Measurements from ENCODE around the gene PPP1R2. TPM values are rescaled to one million over a fixed set of nuclear protein-coding genes. Genes with fewer than 3 reads are reported as not detected.
"Not testable (repeated sequence)": the region's sequence is repeated elsewhere in the genome, so short reads cannot be mapped to it uniquely, and the experiment has no call there.

The PPP1R2 gene
- total RNA-seq, 2 donors from 2014 or later, result 32.7 to 42.5 TPM

- TF ChIP-seq CTCF (IDR thresholded peaks at IDR 0.05), result peak; percentile 39 to 78 (median 71)
- no peak for TF ChIP-seq POLR2A (IDR thresholded peaks at IDR 0.05)
- Histone ChIP-seq H3K4me1 (peaks cover 5% of the 10 kb centered on the region), H3K9me3 (no peaks in the 10 kb centered on the region), H3K4me3 (no peak overlapping the region), H3K27me3 (no peaks in the 10 kb centered on the region), H3K36me3 (replicated peaks in 1 of 2; ENCODE audit: insufficient read depth in 1 of 2, low read depth in 2 of 2) (no peaks in the 10 kb centered on the region), H3K27ac (no peak overlapping the region)
- no peak for DNase-seq
- WGBS, 2 donors, result 51 to 55% methylated on average over 6 of the region's 6 CpGs
- intact Hi-C loops (cut with DNase I), result loop anchor here (5.0 kb wide), 1 partner anchor 250 kb away; the partner anchor contains the start of gene XXYLT1
- no peak for ATAC-seq
These were observed 20.7 kb downstream of the PPP1R2 start for GRCh38 chr3:195522254-195523023.

- WGBS, 2 donors, result 81 to 83% methylated on average over 1 of the region's 1 CpG
- peaks cover 0 to 10% of the 10 kb centered on the region in 2 donors for H3K36me3 ChIP-seq (replicated peaks in 1 of 2; ENCODE audit: insufficient read depth in 1 of 2, low read depth in 2 of 2)
- peaks cover 10% of the 10 kb centered on the region for H3K4me1 ChIP-seq
- ATAC-seq (no peak), DNase-seq (no peak)
- TF ChIP-seq POLR2A (IDR thresholded peaks at IDR 0.05) (no peak), CTCF (IDR thresholded peaks at IDR 0.05) (no peak)
- no peaks in the 10 kb centered on the region for H3K9me3 ChIP-seq
- no peak overlapping the region for H3K4me3 ChIP-seq
- H3K27ac ChIP-seq, result no peak overlapping the region
- H3K27me3 ChIP-seq, result no peaks in the 10 kb centered on the region
- intact Hi-C loops (cut with DNase I), result no loop called here
These were observed 26.1 kb downstream of the PPP1R2 start for GRCh38 chr3:195517030-195517429.

GRCh38 chr3:195514610-195515235 is 28.4 kb downstream of the PPP1R2 start:
- H3K27ac ChIP-seq; intact Hi-C loops (cut with DNase I); ATAC-seq; H3K36me3 ChIP-seq (replicated peaks in 1 of 2; ENCODE audit: insufficient read depth in 1 of 2, low read depth in 2 of 2); H3K9me3 ChIP-seq; H3K27me3 ChIP-seq; DNase-seq; H3K4me3 ChIP-seq: not testable (repeated sequence)
- peaks cover 11% of the 10 kb centered on the region for H3K4me1 ChIP-seq
- WGBS, 2 donors, result 90 to 96% methylated on average over 1 of the region's 1 CpG

GRCh38 chr3:195512798-195513345 is 30.3 kb downstream of the PPP1R2 start:
- 65 to 72% methylated on average over 7 of the region's 7 CpGs for WGBS, 2 donors
- intact Hi-C loops (cut with DNase I), result no loop called here
- ATAC-seq, result no peak

More at GRCh38 chr3:195512798-195513345, 30.3 kb downstream of the PPP1R2 start:
- Histone ChIP-seq H3K27me3 (no peaks in the 10 kb centered on the region), H3K4me1 (peaks cover 11% of the 10 kb centered on the region), H3K4me3 (no peak overlapping the region), H3K9me3 (no peaks in the 10 kb centered on the region), H3K27ac (no peak overlapping the region), H3K36me3 (replicated peaks in 1 of 2; ENCODE audit: insufficient read depth in 1 of 2, low read depth in 2 of 2) (peaks cover 0 to 10% of the 10 kb centered on the region in 2 donors)
- no peak for DNase-seq
- TF ChIP-seq POLR2A (IDR thresholded peaks at IDR 0.05), result no peak
- no peak for TF ChIP-seq CTCF (IDR thresholded peaks at IDR 0.05)

Measured in body of pancreas (tissue), 4 donors.